NT2/D1 (cell line): ENCODE results near the gene COL9A2.

ENCODE experiments used
- DNase-seq: peaks from one replicate; pipeline ENCODE4 v3.0.0-alpha.2; 2011; ENCODE audit warnings: low read depth, low spot score
- H3K27me3 ChIP-seq: 2 replicates; pipeline ENCODE4 v1.6.0; 2011; ENCODE audit warnings: mild to moderate bottlenecking; ENCODE audit not compliant: insufficient read length, insufficient read depth
- H3K36me3 ChIP-seq: 2 replicates; pipeline ENCODE4 v1.6.1; 2011; ENCODE audit warnings: mild to moderate bottlenecking, low read length, mixed read lengths; ENCODE audit not compliant: insufficient read depth, insufficient read length
- H3K4me1 ChIP-seq: 2 replicates; pipeline ENCODE4 v1.5.1; 2011; ENCODE audit not compliant: insufficient read depth, insufficient read length
- H3K4me3 ChIP-seq: 2 replicates; pipeline ENCODE4 v1.5.1; 2011; ENCODE audit warnings: low read depth; ENCODE audit not compliant: insufficient read length
- H3K9ac ChIP-seq: 2 replicates; pipeline ENCODE4 v1.6.0; 2011; ENCODE audit warnings: low read depth; ENCODE audit not compliant: insufficient read length
- H3K9me3 ChIP-seq: 2 replicates; pipeline ENCODE4 v1.5.1; 2011; ENCODE audit warnings: mild to moderate bottlenecking, low read length; ENCODE audit not compliant: insufficient read depth
- SUZ12 ChIP-seq: IDR thresholded peaks from 2 replicates; pipeline ENCODE4 v1.6.1; 2011; ENCODE audit not compliant: insufficient read length, insufficient read depth; ENCODE audit errors: extremely low read depth
- YY1 ChIP-seq: IDR thresholded peaks from 2 replicates; pipeline ENCODE4 v1.6.1; 2011; ENCODE audit not compliant: insufficient read length, insufficient read depth
- ZNF274 ChIP-seq: IDR thresholded peaks from 2 replicates; pipeline ENCODE4 v1.6.1; 2011; ENCODE audit warnings: mild to moderate bottlenecking, low read depth, low read length

COL9A2 gene

DNA sequence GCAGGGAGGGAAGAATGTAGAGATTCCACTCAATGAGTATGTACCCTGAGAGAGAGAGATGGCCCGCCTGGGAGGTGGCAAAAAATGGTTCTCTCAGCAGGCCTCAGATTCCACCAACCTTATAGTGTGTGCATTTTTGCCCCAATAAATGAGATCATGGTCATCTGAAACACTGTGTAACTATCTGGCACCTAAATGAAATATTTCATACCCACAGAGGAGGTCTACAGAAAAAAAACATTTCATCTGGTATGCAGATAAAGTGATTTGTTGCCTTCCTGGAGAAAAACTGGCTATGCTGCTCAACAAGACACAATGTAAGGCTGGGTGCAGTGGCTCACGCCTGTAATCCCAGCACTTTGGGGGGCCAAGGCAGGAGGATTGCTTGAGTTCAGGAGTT lies 64.5 kb downstream of the COL9A2 start:
- Histone ChIP-seq H3K9ac (no peak overlapping the region), H3K4me1 (no peaks in the 10 kb centered on the region), H3K4me3 (no peak overlapping the region), H3K9me3 (no peaks in the 10 kb centered on the region), H3K36me3 (peaks cover 9% of the 10 kb centered on the region), H3K27me3 (no peaks in the 10 kb centered on the region)
- TF ChIP-seq ZNF274 (no peak), SUZ12 (no peak), YY1 (no peak)
- no peak for DNase-seq

DNA sequence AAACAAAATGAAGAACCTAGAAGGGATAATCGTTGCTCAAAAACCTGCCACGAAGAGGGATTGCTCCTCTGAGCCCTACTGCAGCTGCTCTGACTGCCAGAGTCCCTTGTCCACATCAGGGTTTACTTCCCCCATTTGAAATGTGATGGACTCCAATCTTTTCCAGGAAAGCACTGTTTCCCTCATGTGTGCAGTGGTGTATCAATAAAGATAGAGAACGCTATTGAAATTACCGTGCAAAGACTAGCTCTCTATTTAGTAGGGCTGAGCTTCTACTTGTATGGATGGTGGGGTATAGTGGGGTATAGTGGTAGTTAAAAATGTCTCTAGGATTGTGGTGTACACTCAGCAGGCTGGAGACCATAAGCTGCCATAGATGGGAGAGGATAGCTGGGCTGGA lies 65.6 kb downstream of the COL9A2 start:
- H3K9me3 ChIP-seq = no peaks in the 10 kb centered on the region
- no peak overlapping the region for H3K4me3 ChIP-seq
- no peak for DNase-seq
- no peak for TF ChIP-seq SUZ12
- no peak for TF ChIP-seq ZNF274
- no peak for TF ChIP-seq YY1
- peaks cover 9% of the 10 kb centered on the region for H3K36me3 ChIP-seq
- H3K27me3 ChIP-seq = no peaks in the 10 kb centered on the region
- H3K9ac ChIP-seq = no peak overlapping the region
- no peaks in the 10 kb centered on the region for H3K4me1 ChIP-seq
